ENCODE measurements around the gene XRCC4.

- TF ChIP-seq, protein P1, sequence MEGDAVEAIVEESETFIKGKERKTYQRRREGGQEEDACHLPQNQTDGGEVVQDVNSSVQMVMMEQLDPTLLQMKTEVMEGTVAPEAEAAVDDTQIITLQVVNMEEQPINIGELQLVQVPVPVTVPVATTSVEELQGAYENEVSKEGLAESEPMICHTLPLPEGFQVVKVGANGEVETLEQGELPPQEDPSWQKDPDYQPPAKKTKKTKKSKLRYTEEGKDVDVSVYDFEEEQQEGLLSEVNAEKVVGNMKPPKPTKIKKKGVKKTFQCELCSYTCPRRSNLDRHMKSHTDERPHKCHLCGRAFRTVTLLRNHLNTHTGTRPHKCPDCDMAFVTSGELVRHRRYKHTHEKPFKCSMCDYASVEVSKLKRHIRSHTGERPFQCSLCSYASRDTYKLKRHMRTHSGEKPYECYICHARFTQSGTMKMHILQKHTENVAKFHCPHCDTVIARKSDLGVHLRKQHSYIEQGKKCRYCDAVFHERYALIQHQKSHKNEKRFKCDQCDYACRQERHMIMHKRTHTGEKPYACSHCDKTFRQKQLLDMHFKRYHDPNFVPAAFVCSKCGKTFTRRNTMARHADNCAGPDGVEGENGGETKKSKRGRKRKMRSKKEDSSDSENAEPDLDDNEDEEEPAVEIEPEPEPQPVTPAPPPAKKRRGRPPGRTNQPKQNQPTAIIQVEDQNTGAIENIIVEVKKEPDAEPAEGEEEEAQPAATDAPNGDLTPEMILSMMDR (IDR thresholded peaks at IDR 0.05 in 4 of 5, conservative IDR thresholded peaks at IDR 0.05 in 1 of 5), result no peak
- no peak for TF ChIP-seq POLR2A (IDR thresholded peaks at IDR 0.05)
Measured at GRCh38 chr5:83393504-83393866, 316.1 kb downstream of the XRCC4 start.

Data from gastrocnemius medialis (tissue), 4 donors.